Measurements from ENCODE around the gene TAF4.

GRCh38 chr20:62088258-62089127 lies 22.8 kb upstream of the TAF4 start:
- TF ChIP-seq CTCF (tag by site-specific recombination; IDR thresholded peaks at IDR 0.05) (no peak), ZNF18 (tag by site-specific recombination; IDR thresholded peaks at IDR 0.05) (no peak), ZNF155 (tag by site-specific recombination; IDR thresholded peaks at IDR 0.05) (no peak), PRDM10 (tag by site-specific recombination; IDR thresholded peaks at IDR 0.05) (peak; percentile 30), ZSCAN23 (tag by site-specific recombination; IDR thresholded peaks at IDR 0.05) (peak; percentile 80)

Data from HEK293 (cell line).